KBM-7 (cell line): ENCODE measurements around the gene RALGAPB.
"Not testable (repeated sequence)": the region's sequence is repeated elsewhere in the genome, so short reads cannot be mapped to it uniquely, and the experiment has no call there.

ENCODE experiments used
- DNase-seq: peaks from one replicate; pipeline ENCODE4 v3.0.0-alpha.2; 2015
- in situ Hi-C: fragments of 300-500 bp; cut with MboI; formaldehyde crosslinking; loops from 2 replicates; pipeline ENCODE4 v1.14.3; 2020; ENCODE audit warnings: low sequenced_read_pairs, low pct_unique_long_range_greater_than_20kb, mixed read lengths

Gene RALGAPB

DNA sequence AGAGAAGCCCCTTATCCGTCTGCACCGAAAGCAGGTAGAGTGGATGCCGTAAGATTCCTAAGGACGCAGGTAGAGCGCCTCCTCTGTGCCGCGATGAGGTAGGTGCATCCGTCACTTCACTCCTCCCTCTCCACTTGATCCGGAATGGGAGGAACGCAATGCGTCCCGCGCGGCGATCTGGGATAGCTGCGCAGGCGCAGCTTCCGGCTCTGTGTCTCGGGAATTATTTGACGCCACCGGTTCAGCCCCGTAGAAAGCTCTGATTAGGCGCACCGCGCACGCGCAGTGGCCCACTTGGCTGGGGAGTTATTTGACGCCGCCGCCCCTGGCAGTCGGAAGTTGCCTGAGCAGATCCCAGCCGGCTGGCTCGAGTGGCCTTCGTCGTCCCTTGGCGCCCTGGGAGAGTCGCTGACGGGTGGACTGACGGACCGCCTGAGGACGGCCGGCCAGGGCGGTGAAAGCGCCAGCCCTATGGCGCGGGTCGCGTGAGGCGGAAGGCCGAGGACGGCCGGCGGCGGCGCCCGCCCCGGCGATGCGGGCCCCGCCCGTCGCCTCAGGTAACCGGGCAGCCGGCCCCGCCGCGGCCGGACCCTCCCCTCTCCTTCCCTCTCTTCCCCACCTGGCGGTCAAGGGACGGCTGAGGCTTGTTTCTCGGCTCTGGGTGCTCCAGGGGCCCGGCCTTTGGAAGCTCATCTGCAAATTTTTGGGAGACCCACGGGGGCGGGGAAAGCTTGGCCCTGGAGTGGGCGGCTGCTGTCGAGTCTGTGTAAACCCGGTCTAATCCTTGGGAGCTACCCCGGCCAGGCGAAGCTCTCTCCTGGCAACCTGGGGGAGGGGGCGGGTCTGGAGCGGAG is at the start of gene RALGAPB:
Gene RALGAPB (plus strand): TSS at position 331 of the 854 bp plus-strand sequence. CDS start 15,590 bp downstream, outside the sequence.
- in situ Hi-C loops, result no loop called here
- DNase-seq, result peak; percentile 99

GRCh38 chr20:38423541-38423940 is 49.1 kb upstream of the RALGAPB start:
- in situ Hi-C loops, result no loop called here

GRCh38 chr20:38424401-38424800 is 48.2 kb upstream of the RALGAPB start:
- no peak for DNase-seq
- in situ Hi-C loops, result no loop called here

More at GRCh38 chr20:38423541-38423940, 49.1 kb upstream of the RALGAPB start:
- DNase-seq, result no peak

DNA sequence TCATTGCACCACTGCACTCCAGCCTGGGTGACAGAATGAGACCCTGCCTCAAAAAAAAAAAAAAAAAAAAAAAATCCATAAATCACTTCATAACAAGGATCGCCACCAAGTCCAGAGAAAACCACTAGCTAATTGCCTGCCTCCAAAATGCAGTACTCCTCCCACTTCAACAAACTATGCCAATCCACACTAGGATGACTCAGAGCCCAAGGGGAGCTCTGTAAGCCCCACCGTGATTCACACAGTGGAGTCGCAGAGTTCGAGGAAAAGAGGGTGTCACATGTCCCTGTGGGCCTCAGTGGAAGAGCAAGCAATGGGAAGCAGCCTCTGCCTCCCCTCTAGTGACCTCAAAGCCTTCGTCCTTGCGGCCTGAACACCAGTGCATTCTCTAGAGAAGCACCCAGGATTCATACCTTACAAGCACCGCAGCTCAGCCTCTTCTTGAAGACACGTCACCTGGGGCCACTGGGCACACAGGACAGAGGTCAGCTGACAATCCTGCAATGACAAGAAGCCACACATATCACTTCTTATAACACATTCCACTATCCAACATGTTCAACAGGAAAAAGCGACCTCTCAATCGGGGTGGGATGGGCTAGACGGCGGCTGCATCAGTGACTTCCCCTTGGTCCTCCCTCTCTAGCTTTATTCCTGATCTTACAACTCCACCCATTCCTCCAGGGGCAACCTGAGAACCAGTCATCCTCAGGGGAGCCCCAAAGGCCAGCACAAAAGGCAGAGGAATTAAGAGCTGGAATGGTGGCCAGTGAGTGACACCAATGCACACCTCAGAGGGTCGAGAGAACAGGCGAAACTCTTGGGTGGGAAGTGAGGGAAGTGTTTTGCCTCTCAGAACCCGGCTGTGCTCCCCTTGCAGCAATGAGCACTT is 46.4 kb upstream of the RALGAPB start:
- DNase-seq, result no peak

DNA sequence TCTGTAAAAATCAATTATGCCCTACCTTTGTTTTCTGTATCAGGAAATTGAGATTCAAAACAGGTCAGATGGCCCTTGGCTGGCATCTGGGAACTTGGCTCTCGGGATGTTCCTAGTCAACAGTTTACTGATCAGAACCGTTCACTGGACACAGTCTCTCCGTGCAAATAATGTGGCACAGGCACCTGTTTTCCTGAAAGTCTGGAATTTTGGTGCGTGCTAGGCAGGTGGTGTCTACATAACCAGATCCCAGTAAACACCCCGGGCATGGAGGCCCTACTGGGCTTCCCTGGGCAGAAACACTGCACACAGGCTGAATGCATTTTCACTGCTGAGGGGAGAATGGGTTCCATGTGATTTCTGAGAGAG is 45.0 kb upstream of the RALGAPB start:
- in situ Hi-C loops, result no loop called here
- no peak for DNase-seq

More for the DNA sequence above, 46.4 kb upstream of the RALGAPB start:
- in situ Hi-C loops, result no loop called here

DNA sequence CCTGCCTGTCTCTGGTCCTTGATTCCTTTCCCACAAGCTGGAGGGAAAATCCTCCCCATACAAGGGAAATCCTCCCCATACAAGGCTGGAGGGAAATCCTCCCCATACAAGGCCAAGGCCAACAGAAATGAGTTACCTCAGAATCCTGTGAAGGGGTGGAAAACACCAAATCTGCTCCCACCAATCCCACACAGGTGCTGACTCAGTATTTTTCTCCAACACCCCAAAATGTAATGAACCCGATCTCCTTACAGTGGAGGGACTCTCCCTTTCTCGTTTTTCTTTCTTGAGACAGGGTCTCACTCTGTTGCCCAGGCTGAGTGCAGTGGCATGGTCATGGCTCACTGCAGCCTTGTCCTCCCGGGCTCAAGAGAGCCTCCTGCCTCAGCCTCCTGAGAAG is 43.8 kb upstream of the RALGAPB start:
- DNase-seq, result no peak

GRCh38 chr20:38429301-38429700 is 43.3 kb upstream of the RALGAPB start:
- DNase-seq, result no peak
- in situ Hi-C loops, result no loop called here

More for the DNA sequence above, 43.8 kb upstream of the RALGAPB start:
- in situ Hi-C loops, result no loop called here

DNA sequence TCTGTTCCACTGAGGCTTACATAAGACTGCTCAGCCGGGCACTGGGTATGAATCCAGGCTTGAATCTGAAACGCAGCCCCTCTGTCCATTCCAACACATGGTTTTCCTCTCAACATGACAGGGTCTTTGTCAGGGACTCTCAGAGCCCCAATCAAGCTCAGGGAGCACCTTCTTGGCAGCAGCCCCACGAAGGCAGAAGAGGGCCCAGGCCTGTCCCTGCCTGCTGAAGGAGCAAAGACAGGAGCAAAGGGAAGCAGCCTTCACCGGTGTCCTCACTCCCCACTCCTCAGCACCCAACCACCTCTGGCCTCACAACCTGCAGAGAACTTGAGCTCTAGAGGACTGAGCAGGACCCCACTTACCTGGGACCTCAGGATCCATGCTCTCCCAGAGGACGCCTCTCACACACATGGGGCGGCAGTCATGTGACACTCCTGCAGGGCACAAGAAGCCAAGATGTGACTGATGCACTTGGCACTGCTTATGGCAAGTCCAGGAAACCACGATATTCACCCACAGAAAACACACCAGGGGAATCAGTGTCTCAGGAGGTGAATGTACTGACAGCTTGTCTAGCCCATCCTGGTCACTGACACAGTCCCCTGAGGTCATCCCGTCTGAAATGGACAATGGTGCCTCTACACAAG is 41.8 kb upstream of the RALGAPB start:
- no peak for DNase-seq
- in situ Hi-C loops, result no loop called here

DNA sequence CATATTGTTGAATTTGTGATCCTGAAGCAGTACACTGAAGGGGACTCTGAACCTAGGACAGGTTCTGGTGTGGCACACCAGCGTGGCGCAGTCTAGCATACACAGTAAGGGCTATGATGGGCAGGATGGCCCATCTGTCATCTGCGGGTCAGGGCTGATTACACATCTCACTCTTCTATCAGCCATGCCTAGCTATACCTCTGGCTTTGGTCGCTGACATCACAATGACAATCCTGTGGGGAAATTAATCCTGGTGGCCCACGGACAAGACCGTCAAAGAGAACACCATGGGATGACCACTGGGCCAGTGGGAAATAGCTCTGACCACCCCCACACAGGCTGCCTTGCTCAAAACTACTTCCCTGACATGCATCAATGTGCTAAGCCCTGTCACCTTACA is 40.4 kb upstream of the RALGAPB start:
- no peak for DNase-seq
- in situ Hi-C loops, result no loop called here

GRCh38 chr20:38432870-38433269 is 39.8 kb upstream of the RALGAPB start:
- in situ Hi-C loops, DNase-seq: not testable (repeated sequence)

DNA sequence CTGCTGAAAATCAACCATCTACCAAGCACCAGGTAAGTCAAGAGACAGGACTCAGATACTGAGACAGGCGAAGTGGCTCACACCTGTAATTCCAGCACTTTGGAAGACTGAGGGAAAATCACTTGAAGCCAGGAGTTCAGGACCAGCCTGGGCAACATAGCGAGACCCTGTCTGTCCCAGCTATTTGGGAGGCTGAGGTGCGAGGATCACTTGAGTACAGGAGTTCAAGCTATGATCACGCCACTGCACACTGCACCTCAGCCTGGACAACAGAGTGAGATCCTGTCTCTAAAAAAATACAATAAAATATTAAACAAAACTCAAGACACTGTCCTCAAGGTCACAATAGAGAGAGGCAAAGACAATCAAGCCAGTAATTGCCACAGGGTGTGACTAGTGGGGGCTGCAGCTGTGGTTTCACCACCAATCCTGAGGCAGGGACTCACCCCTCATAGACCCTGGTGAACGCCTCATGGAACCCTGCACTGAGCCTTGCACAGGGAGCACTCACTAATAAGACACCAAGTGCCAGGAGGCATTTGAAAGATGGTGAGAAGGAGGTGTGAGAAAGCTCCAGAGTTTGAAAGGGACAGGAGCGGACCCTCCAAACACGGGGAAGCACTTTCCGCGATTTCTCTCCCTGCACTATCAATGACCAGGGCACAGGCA is 39.2 kb upstream of the RALGAPB start:
- in situ Hi-C loops, result no loop called here
- DNase-seq, result no peak

GRCh38 chr20:38434301-38434741 is 38.3 kb upstream of the RALGAPB start:
- DNase-seq, result peak; percentile 47
- in situ Hi-C loops, result no loop called here

- in situ Hi-C loops, result no loop called here
- peak; percentile 92 for DNase-seq
Observed at GRCh38 chr20:38434770-38435554, 37.7 kb upstream of the RALGAPB start, which contains the start of gene SNHG17. Gene SNHG17, minus strand, starts transcription at chr20:38435328.

DNA sequence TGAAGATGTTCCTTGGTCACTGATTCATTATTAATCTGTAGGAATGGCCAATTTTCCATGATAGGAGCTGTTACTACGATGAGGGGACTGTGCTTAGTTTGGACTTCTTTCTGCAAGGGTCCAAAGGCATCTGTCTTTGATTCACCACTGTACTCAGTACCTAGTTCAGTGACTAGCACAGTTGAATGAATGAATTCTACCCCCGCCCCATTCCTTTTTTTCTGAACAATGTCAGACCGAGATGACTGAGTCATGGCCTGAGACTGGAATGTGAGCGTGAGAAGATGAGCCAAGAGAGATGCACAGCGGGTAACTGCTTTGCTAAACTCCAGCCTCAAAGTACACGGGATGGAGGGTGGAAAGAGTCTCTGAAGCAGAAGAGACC is 37.1 kb upstream of the RALGAPB start:
- in situ Hi-C loops, result no loop called here
- no peak for DNase-seq

DNA sequence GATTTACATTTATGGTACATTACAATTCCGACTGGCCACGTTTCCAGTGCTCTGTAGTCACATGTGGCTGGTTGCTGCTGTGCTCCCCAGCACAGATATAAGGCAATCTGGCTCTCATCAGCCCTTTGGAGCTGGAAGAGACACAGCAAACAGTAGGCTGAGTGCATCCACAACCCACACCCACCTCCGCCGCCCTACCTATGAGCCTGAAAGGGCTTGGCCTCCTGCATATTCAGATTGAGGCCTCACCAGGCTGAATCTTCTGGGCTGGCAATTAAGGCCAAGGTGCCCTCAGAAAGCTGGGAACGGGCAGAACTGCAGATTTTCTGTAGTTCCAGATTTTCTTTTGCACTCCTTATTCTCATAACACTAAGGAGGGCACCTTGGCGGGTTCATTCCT is 34.8 kb upstream of the RALGAPB start:
- DNase-seq, result no peak
- in situ Hi-C loops, result no loop called here

GRCh38 chr20:38441110-38441509 is 31.5 kb upstream of the RALGAPB start:
- DNase-seq, in situ Hi-C loops: not testable (repeated sequence)

- in situ Hi-C loops, result no loop called here
- DNase-seq, result no peak
Observed at GRCh38 chr20:38441916-38442315, 30.7 kb upstream of the RALGAPB start.

DNA sequence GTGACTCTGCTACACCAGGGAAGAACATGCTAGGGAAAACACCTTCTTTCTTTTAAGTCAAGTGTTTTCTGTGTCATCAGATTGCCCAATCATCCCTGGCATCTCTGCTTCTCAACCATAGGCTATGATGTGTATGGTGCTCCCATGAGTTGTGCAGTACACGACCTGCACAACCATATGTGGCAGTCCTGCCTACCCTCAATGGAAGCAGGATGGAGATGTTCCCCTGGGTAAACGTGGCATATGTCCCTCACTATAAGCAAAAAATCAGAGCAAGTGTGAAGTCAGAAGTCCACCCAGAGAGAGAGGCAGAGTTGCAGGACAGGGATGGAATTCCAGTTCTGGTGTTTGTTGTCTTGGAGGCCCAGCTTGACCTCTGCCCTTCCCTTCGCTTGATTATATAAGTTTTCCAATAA is 27.3 kb upstream of the RALGAPB start:
- DNase-seq, result no peak
- in situ Hi-C loops, result no loop called here
